Muscle of arm (tissue), 12 donors: Measurements from ENCODE around the gene MEIOSIN. TPM values are rescaled to one million over a fixed set of nuclear protein-coding genes. Genes with fewer than 3 reads are reported as not detected.

Source experiments
- DNase-seq: peaks from one replicate; pipeline ENCODE4 v3.0.0-alpha.2; 2013
- polyA plus RNA-seq, 12 donors: library from polyadenylated mRNA; unstranded; fragments of 120-200 nt; gene quantifications; one replicate each; pipeline ENCODE4 v1.2.1, GENCODE V29; 2013; ENCODE audit not compliant: insufficient read length in 12 of 12

The MEIOSIN gene
- polyA plus RNA-seq, 12 donors, result not detected

GRCh38 chr19:45764945-45765701, 31.9 kb downstream of the MEIOSIN start:
- no peak for DNase-seq

- no peak for DNase-seq
Measured at GRCh38 chr19:45765702-45766295, 32.6 kb downstream of the MEIOSIN start.

- no peak for DNase-seq
Measured at GRCh38 chr19:45766296-45766868, 33.1 kb downstream of the MEIOSIN start.

GRCh38 chr19:45766869-45767346, 33.7 kb downstream of the MEIOSIN start:
- DNase-seq, result no peak

GRCh38 chr19:45767410-45767880, 34.2 kb downstream of the MEIOSIN start:
- peak; percentile 86 for DNase-seq

GRCh38 chr19:45767881-45768654, 34.8 kb downstream of the MEIOSIN start:
- peak; percentile 78 for DNase-seq

GRCh38 chr19:45768655-45768983, 35.4 kb downstream of the MEIOSIN start:
- DNase-seq, result no peak

GRCh38 chr19:45768984-45769782, 35.9 kb downstream of the MEIOSIN start, which contains the start of gene SIX5:
SIX5 (minus strand) TSS chr19:45769252; CDS start chr19:45768844, 408 bp downstream.
- peak; percentile 99 for DNase-seq

GRCh38 chr19:45769821-45770191, 36.6 kb downstream of the MEIOSIN start:
- no peak for DNase-seq

GRCh38 chr19:45770192-45771101, 37.2 kb downstream of the MEIOSIN start:
- peak; percentile 95 for DNase-seq

- no peak for DNase-seq
Measured at GRCh38 chr19:45771311-45771933, 38.2 kb downstream of the MEIOSIN start.

GRCh38 chr19:45772130-45772840, 39.0 kb downstream of the MEIOSIN start:
- DNase-seq, result no peak

- DNase-seq, result no peak
Measured at GRCh38 chr19:45772912-45773311, 39.7 kb downstream of the MEIOSIN start.

GRCh38 chr19:45773384-45773783, 40.1 kb downstream of the MEIOSIN start:
- no peak for DNase-seq

GRCh38 chr19:45774765-45775164, 41.5 kb downstream of the MEIOSIN start:
- DNase-seq, result no peak

- no peak for DNase-seq
Measured at GRCh38 chr19:45777395-45777961, 44.2 kb downstream of the MEIOSIN start.

- no peak for DNase-seq
Measured at GRCh38 chr19:45778010-45778661, 44.9 kb downstream of the MEIOSIN start.
